Fibroblast of upper back skin (primary cell): Measurements from ENCODE around the gene NDUFB11.
"Not testable (repeated sequence)": the region's sequence is repeated elsewhere in the genome, so short reads cannot be mapped to it uniquely, and the experiment has no call there.

Experiments used
- DNase-seq: peaks from one replicate; pipeline ENCODE4 v3.0.0-alpha.2; 2013

NDUFB11 gene

GRCh38 chrX:47145395-47146120 is 1.1 kb upstream of the NDUFB11 start:
- no peak for DNase-seq

GRCh38 chrX:47143894-47144625 is 442 bp downstream of the NDUFB11 start:
- peak; percentile 29 for DNase-seq

GRCh38 chrX:47138171-47138570 is 6.3 kb downstream of the NDUFB11 start:
- no peak for DNase-seq

GRCh38 chrX:47135650-47136049 is 8.9 kb downstream of the NDUFB11 start:
- not testable (repeated sequence) for DNase-seq

GRCh38 chrX:47133493-47133892 is 11.0 kb downstream of the NDUFB11 start:
- DNase-seq = no peak

GRCh38 chrX:47129899-47130358 is 14.6 kb downstream of the NDUFB11 start:
- DNase-seq = no peak

- peak; percentile 97 for DNase-seq
Observed at GRCh38 chrX:47129157-47129898, 15.2 kb downstream of the NDUFB11 start.

- not testable (repeated sequence) for DNase-seq
Observed at GRCh38 chrX:47124466-47124865, 20.0 kb downstream of the NDUFB11 start.

- DNase-seq = not testable (repeated sequence)
Observed at GRCh38 chrX:47116551-47117110, 27.9 kb downstream of the NDUFB11 start.

- DNase-seq = no peak
Observed at GRCh38 chrX:47112316-47112954, 32.1 kb downstream of the NDUFB11 start.

- DNase-seq = not testable (repeated sequence)
Observed at GRCh38 chrX:47110936-47111615, 33.4 kb downstream of the NDUFB11 start.

- DNase-seq = no peak
Observed at GRCh38 chrX:47101206-47101605, 43.3 kb downstream of the NDUFB11 start.

GRCh38 chrX:47098338-47099094 is 46.0 kb downstream of the NDUFB11 start:
- DNase-seq = no peak

GRCh38 chrX:47097018-47097417 is 47.5 kb downstream of the NDUFB11 start:
- no peak for DNase-seq

GRCh38 chrX:47093860-47094259 is 50.6 kb downstream of the NDUFB11 start:
- DNase-seq = no peak

GRCh38 chrX:47093248-47093647 is 51.3 kb downstream of the NDUFB11 start:
- peak; percentile 25 for DNase-seq
